Dedifferentiated amniotic fluid mesenchymal stem cell (primary cell): ENCODE data around the gene DHRS3.

Experiments used
- DNase-seq: peaks from one replicate; pipeline ENCODE4 v3.0.0-alpha.2; 2016; ENCODE audit errors: extremely low spot score

DHRS3 gene

GRCh38 chr1:12599657-12600056 lies 18.4 kb downstream of the DHRS3 start:
- no peak for DNase-seq

- DNase-seq: no peak
Observed at GRCh38 chr1:12598974-12599373, 19.0 kb downstream of the DHRS3 start.

- no peak for DNase-seq
Observed at GRCh38 chr1:12597792-12598191, 20.2 kb downstream of the DHRS3 start.

GRCh38 chr1:12596007-12596821 lies 21.8 kb downstream of the DHRS3 start:
- DNase-seq: peak; percentile 96

- DNase-seq: no peak
Observed at GRCh38 chr1:12595757-12596006, 22.3 kb downstream of the DHRS3 start.

GRCh38 chr1:12594966-12595756 lies 22.8 kb downstream of the DHRS3 start:
- DNase-seq: no peak

GRCh38 chr1:12594490-12594889 lies 23.5 kb downstream of the DHRS3 start:
- no peak for DNase-seq

GRCh38 chr1:12593621-12594066 lies 24.4 kb downstream of the DHRS3 start:
- DNase-seq: no peak

GRCh38 chr1:12592496-12592895 lies 25.5 kb downstream of the DHRS3 start:
- DNase-seq: no peak

- no peak for DNase-seq
Observed at GRCh38 chr1:12591267-12591938, 26.6 kb downstream of the DHRS3 start.

- no peak for DNase-seq
Observed at GRCh38 chr1:12588695-12589094, 29.3 kb downstream of the DHRS3 start.

GRCh38 chr1:12587981-12588640 lies 29.9 kb downstream of the DHRS3 start:
- DNase-seq: no peak

- no peak for DNase-seq
Observed at GRCh38 chr1:12585951-12586942, 31.8 kb downstream of the DHRS3 start.

GRCh38 chr1:12585536-12585935 lies 32.5 kb downstream of the DHRS3 start:
- no peak for DNase-seq

- no peak for DNase-seq
Observed at GRCh38 chr1:12584900-12585525, 33.0 kb downstream of the DHRS3 start.

- no peak for DNase-seq
Observed at GRCh38 chr1:12583484-12583883, 34.5 kb downstream of the DHRS3 start.

GRCh38 chr1:12582649-12583048 lies 35.4 kb downstream of the DHRS3 start:
- DNase-seq: no peak

- DNase-seq: no peak
Observed at GRCh38 chr1:12581179-12581578, 36.8 kb downstream of the DHRS3 start.

- peak; percentile 51 for DNase-seq
Observed at GRCh38 chr1:12580054-12580887, 37.7 kb downstream of the DHRS3 start.
